GM06990 (cell line): ENCODE results near the gene GRIN3B.

Experiments used
- DNase-seq: peaks from one replicate; pipeline ENCODE4 v3.0.0-alpha.2; 2011; ENCODE audit not compliant: insufficient read length; ENCODE audit errors: extremely low read depth
- H3K27me3 ChIP-seq: replicated peaks from 2 replicates; pipeline ENCODE4 v1.6.0; 2011; ENCODE audit warnings: low read length; ENCODE audit not compliant: control insufficient read depth, insufficient read depth
- H3K36me3 ChIP-seq: 2 replicates; pipeline ENCODE4 v1.5.1; 2011; ENCODE audit warnings: low read length; ENCODE audit not compliant: control insufficient read depth, insufficient read depth
- H3K4me3 ChIP-seq: replicated peaks from 2 replicates; pipeline ENCODE4 v1.5.1; 2011; ENCODE audit warnings: low read depth, mild to moderate bottlenecking, control low read depth, low read length
- TF ChIP-seq, protein P1 (sequence below): IDR thresholded peaks from 2 replicates; pipeline ENCODE4 v1.5.1; 2011; ENCODE audit warnings: low read length, control low read depth, mild to moderate bottlenecking, inconsistent platforms; ENCODE audit not compliant: insufficient read depth, poor library complexity, severe bottlenecking

The GRIN3B gene

DNA sequence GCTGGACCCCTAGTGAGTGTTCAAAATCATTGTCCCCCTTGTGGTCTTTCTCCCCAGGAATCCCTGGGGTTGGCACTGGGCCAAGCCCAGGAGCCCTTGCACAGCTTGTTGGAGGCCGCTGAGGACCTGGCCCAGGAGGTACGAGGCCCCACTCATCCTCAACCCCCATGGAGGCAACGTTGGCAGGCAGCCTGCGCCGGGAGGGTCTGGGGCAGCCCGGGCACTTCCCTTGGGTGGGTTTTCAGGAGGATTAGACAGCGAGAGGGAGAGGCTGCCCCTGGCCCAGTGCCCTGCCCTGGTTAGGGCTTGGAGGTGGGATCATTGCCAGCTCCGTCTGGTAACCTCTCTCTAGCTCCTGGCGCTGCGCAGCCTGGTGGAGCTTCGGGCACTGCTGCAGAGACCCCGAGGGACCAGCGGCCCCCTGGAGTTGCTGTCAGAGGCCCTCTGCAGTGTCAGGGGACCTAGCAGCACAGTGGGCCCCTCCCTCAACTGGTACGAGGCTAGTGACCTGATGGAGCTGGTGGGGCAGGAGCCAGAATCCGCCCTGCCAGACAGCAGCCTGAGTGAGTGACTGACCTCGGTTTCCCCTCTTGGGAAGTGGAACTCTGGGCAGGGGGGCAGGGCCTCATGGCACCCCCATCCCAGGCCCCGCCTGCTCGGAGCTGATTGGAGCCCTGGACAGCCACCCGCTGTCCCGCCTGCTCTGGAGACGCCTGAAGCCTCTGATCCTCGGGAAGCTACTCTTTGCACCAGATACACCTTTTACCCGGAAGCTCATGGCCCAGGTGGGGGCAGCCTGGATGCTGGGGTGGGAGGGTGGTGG is 42.7 kb downstream of the GRIN3B start:
- TF ChIP-seq, protein P1, sequence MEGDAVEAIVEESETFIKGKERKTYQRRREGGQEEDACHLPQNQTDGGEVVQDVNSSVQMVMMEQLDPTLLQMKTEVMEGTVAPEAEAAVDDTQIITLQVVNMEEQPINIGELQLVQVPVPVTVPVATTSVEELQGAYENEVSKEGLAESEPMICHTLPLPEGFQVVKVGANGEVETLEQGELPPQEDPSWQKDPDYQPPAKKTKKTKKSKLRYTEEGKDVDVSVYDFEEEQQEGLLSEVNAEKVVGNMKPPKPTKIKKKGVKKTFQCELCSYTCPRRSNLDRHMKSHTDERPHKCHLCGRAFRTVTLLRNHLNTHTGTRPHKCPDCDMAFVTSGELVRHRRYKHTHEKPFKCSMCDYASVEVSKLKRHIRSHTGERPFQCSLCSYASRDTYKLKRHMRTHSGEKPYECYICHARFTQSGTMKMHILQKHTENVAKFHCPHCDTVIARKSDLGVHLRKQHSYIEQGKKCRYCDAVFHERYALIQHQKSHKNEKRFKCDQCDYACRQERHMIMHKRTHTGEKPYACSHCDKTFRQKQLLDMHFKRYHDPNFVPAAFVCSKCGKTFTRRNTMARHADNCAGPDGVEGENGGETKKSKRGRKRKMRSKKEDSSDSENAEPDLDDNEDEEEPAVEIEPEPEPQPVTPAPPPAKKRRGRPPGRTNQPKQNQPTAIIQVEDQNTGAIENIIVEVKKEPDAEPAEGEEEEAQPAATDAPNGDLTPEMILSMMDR: no peak
- no peak overlapping the region for H3K4me3 ChIP-seq
- H3K27me3 ChIP-seq: no peaks in the 10 kb centered on the region
- H3K36me3 ChIP-seq: peaks cover 14% of the 10 kb centered on the region
- DNase-seq: no peak

DNA sequence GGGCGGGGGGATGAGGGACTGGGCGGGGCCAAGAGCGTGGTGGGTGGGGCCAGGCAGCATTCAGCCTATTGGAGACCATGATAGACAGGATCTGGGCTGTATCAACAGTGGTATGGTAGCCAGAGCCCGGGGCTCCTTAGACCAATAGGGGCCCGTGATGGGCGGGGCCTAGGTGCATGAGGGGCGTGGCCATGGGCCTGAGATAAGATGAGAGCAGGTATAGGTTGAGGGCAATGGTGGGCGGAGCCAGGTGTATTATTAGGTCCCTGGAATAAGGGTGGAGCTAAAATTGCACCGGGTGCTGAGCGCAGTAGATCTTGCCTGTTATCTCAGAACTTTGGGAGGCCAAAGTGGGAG is 45.0 kb downstream of the GRIN3B start:
- Histone ChIP-seq H3K36me3 (peaks cover 14% of the 10 kb centered on the region), H3K27me3 (no peaks in the 10 kb centered on the region), H3K4me3 (no peak overlapping the region)
- DNase-seq: peak; percentile 87
- TF ChIP-seq, protein P1: no peak

DNA sequence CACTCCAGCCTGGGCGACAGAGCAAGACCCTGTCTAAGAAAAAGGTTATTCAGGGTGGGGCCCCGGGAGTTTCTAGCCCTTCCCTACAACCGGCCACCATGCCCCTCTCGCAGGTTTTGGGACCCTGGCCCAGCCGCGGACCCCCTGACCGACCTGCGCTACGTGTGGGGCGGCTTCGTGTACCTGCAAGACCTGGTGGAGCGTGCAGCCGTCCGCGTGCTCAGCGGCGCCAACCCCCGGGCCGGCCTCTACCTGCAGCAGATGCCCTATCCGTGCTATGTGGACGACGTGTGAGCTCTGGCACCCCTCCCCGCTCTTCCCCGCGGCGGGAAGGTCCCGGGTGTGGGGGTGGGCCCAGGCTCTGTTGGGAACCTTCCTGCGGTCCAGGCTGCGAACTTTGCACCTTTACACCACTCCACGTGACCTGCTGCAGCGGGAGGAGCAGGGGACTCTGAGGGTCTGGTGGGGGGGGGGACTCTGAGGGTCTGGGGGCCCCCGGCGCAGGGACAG is 46.0 kb downstream of the GRIN3B start:
- Histone ChIP-seq H3K36me3 (peaks cover 17% of the 10 kb centered on the region), H3K27me3 (no peaks in the 10 kb centered on the region), H3K4me3 (no peak overlapping the region)
- no peak for DNase-seq
- TF ChIP-seq, protein P1: no peak

DNA sequence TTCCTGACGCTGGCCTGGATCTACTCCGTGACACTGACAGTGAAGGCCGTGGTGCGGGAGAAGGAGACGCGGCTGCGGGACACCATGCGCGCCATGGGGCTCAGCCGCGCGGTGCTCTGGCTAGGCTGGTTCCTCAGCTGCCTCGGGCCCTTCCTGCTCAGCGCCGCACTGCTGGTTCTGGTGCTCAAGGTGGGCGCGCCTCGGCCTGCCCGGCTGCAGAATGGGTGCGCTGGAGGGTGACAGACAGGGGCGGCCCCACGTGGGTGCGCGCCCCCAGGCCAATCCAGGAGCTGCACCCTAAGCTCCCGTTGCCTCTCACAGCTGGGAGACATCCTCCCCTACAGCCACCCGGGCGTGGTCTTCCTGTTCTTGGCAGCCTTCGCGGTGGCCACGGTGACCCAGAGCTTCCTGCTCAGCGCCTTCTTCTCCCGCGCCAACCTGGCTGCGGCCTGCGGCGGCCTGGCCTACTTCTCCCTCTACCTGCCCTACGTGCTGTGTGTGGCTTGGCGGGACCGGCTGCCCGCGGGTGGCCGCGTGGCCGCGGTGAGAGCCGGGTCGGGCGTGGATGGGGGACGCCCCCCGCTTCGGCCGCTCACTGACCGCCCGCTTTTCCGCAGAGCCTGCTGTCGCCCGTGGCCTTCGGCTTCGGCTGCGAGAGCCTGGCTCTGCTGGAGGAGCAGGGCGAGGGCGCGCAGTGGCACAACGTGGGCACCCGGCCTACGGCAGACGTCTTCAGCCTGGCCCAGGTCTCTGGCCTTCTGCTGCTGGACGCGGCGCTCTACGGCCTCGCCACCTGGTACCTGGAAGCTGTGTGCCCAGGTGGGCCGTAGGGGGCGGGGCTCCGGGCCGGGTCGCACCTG is 46.8 kb downstream of the GRIN3B start:
- Histone ChIP-seq H3K4me3 (no peak overlapping the region), H3K27me3 (no peaks in the 10 kb centered on the region), H3K36me3 (peaks cover 18% of the 10 kb centered on the region)
- TF ChIP-seq, protein P1: no peak
- DNase-seq: peak; percentile 72

DNA sequence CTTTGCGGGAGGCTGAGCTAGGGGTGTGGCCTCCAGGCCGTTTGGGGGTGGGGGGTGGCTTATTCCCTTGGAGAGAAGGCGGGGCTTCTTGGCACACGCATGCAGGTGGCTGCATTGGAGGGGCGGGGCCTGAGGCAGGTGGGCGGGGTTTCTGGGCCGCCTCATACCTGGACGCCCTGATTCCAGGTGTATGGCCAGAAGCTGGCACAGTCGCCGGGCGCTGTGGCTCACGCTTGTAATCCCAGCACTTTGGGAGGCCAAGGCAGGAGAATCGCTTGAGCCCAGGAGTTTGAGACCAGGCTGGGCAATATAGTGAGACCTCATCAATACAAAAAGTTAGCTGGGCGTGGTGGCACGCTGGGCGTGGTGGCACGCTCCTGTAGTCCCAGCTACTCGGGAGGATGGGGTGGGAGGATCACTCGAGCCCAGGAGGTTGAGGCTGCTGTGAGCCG is 47.5 kb downstream of the GRIN3B start:
- H3K36me3 ChIP-seq: peaks cover 14% of the 10 kb centered on the region
- no peaks in the 10 kb centered on the region for H3K27me3 ChIP-seq
- TF ChIP-seq, protein P1: no peak
- H3K4me3 ChIP-seq: no peak overlapping the region
- DNase-seq: no peak
